ENCODE measurements around the gene BCAS3. TPM values are rescaled to one million over a fixed set of nuclear protein-coding genes. Genes with fewer than 3 reads are reported as not detected.

Gene BCAS3
- polyA plus RNA-seq, 3 donors: 10.3 to 19.1 (median 14.7) TPM

- WGBS (ENCODE audit: insufficient coverage): no CpG with 5 or more reads among the region's 1 CpG
- H3K4me1 Mint-ChIP-seq: no peaks in the 10 kb centered on the region
Measured at GRCh38 chr17:61091096-61091495, 413.4 kb downstream of the BCAS3 start.

GRCh38 chr17:61097781-61098180 is 420.1 kb downstream of the BCAS3 start:
- WGBS (ENCODE audit: insufficient coverage): no CpG with 5 or more reads among the region's 1 CpG
- no peaks in the 10 kb centered on the region for H3K27me3 Mint-ChIP-seq (ENCODE audit: low read depth in 3 of 3)
- no peak for TF ChIP-seq CTCF (IDR thresholded peaks at IDR 0.05)
- DNase-seq: no peak
- H3K27ac Mint-ChIP-seq: no peak overlapping the region
- peaks cover 0 to 3% (median 2%) of the 10 kb centered on the region in 7 donors for H3K9me3 Mint-ChIP-seq
- no peaks in the 10 kb centered on the region for H3K36me3 ChIP-seq (replicated peaks in 1 of 2; ENCODE audit: control insufficient read depth in 1 of 2, insufficient read depth in 2 of 2, low read length in 2 of 2)
- H3K4me3 ChIP-seq (replicated peaks in 1 of 3; ENCODE audit: low read depth in 2 of 3, low read length in 3 of 3): no peak overlapping the region
- no peak overlapping the region for H2AFZ ChIP-seq (ENCODE audit: insufficient read depth, low read depth, low read length, poor library complexity, severe bottlenecking)
- no peak overlapping the region for H3K9ac ChIP-seq (ENCODE audit: insufficient read depth, low read length, poor library complexity, severe bottlenecking)
- H3K79me2 ChIP-seq (ENCODE audit: insufficient read depth, low read length): no peaks in the 10 kb centered on the region
- no peaks in the 10 kb centered on the region for H3K27me3 ChIP-seq (ENCODE audit: control insufficient read depth in 2 of 2, insufficient read depth in 2 of 2, low read length in 2 of 2)
- no peaks in the 10 kb centered on the region for H3K4me1 ChIP-seq (ENCODE audit: control insufficient read depth in 1 of 2, insufficient read depth in 2 of 2, low read length in 2 of 2)
- H3K27ac ChIP-seq (ENCODE audit: low read depth in 1 of 2, low read length in 2 of 2): no peak overlapping the region
- H4K20me1 ChIP-seq (ENCODE audit: insufficient read depth, low read length): no peaks in the 10 kb centered on the region
- H3K4me3 Mint-ChIP-seq: no peak overlapping the region
- H3K9me3 ChIP-seq (replicated peaks in 1 of 2; ENCODE audit: control insufficient read depth in 1 of 2, insufficient read depth in 1 of 2, low read length in 2 of 2): peaks cover 0 to 6% of the 10 kb centered on the region in 2 donors
- intact Hi-C loops (cut with micrococcal nuclease): no loop called here
- peaks cover 0 to 3% of the 10 kb centered on the region in 2 donors for H3K36me3 Mint-ChIP-seq
- no peak overlapping the region for H3K4me2 ChIP-seq (replicated peaks; ENCODE audit: extremely low read depth, low read length, poor library complexity, severe bottlenecking)
- H3K4me1 Mint-ChIP-seq: no peaks in the 10 kb centered on the region

More at GRCh38 chr17:61091096-61091495, 413.4 kb downstream of the BCAS3 start:
- no peak overlapping the region for H3K27ac Mint-ChIP-seq
- H3K9me3 Mint-ChIP-seq: peaks cover 0 to 16% (median 6%) of the 10 kb centered on the region in 7 donors
- Histone ChIP-seq H3K4me1 (ENCODE audit: control insufficient read depth in 1 of 2, insufficient read depth in 2 of 2, low read length in 2 of 2) (no peaks in the 10 kb centered on the region), H3K4me3 (replicated peaks in 1 of 3; ENCODE audit: low read depth in 2 of 3, low read length in 3 of 3) (no peak overlapping the region), H4K20me1 (ENCODE audit: insufficient read depth, low read length) (no peaks in the 10 kb centered on the region), H3K79me2 (ENCODE audit: insufficient read depth, low read length) (no peaks in the 10 kb centered on the region), H3K4me2 (replicated peaks; ENCODE audit: extremely low read depth, low read length, poor library complexity, severe bottlenecking) (no peak overlapping the region), H3K9me3 (replicated peaks in 1 of 2; ENCODE audit: control insufficient read depth in 1 of 2, insufficient read depth in 1 of 2, low read length in 2 of 2) (peaks cover 6 to 8% of the 10 kb centered on the region in 2 donors), H3K9ac (ENCODE audit: insufficient read depth, low read length, poor library complexity, severe bottlenecking) (no peak overlapping the region), H3K27me3 (ENCODE audit: control insufficient read depth in 2 of 2, insufficient read depth in 2 of 2, low read length in 2 of 2) (no peaks in the 10 kb centered on the region), H3K27ac (ENCODE audit: low read depth in 1 of 2, low read length in 2 of 2) (no peak overlapping the region), H3K36me3 (replicated peaks in 1 of 2; ENCODE audit: control insufficient read depth in 1 of 2, insufficient read depth in 2 of 2, low read length in 2 of 2) (no peaks in the 10 kb centered on the region), H2AFZ (ENCODE audit: insufficient read depth, low read depth, low read length, poor library complexity, severe bottlenecking) (no peak overlapping the region)
- no peak for DNase-seq
- no peak overlapping the region for H3K4me3 Mint-ChIP-seq
- intact Hi-C loops (cut with micrococcal nuclease): no loop called here
- no peak for TF ChIP-seq CTCF (IDR thresholded peaks at IDR 0.05)
- no peaks in the 10 kb centered on the region for H3K27me3 Mint-ChIP-seq (ENCODE audit: low read depth in 3 of 3)
- peaks cover 0 to 3% of the 10 kb centered on the region in 2 donors for H3K36me3 Mint-ChIP-seq

Measured in CD14-positive monocyte (primary cell).